B cell (primary cell): Measurements from ENCODE around the gene SWT1. TPM values are rescaled to one million over a fixed set of nuclear protein-coding genes. Genes with fewer than 3 reads are reported as not detected.

Experiments used
- ATAC-seq: fragments of 200-7000 bp; cut with Tn5 transposase; one replicate; pipeline ENCODE4 v1.10.0; 2021; ENCODE audit warnings: low read depth, mild to moderate bottlenecking, moderate number of reproducible peaks, moderate library complexity
- CTCF ChIA-PET: fragments of 350-600 bp; sonication (Branson Sonifier 250); formaldehyde crosslinking; loops from one replicate; lab custom pipeline; 2021; ENCODE audit warnings: antibody characterized with exemption, inconsistent platforms; lab: Charles Lee
- POLR2A ChIA-PET: fragments of 350-600 bp; sonication (Branson Sonifier 250); formaldehyde crosslinking; loops from one replicate; lab custom pipeline; 2021; ENCODE audit warnings: antibody characterized with exemption; lab: Charles Lee
- DNase-seq: peaks from one replicate; pipeline ENCODE4 v3.0.0; 2013
- H2AFZ ChIP-seq: 2 replicates; pipeline ENCODE4 v1.6.1; 2012; ENCODE audit warnings: mild to moderate bottlenecking, low read depth, low read length; ENCODE audit not compliant: insufficient read depth, poor library complexity, severe bottlenecking
- H3K27ac ChIP-seq, 2 donors: 1 replicate in 1 of 2; 2 replicates in 1 of 2; pipeline ENCODE4 v1.5.1; 2012 to 2013; ENCODE audit warnings: low read length in 2 of 2, mild to moderate bottlenecking in 2 of 2, moderate library complexity in 1 of 2
- H3K27me3 ChIP-seq, 4 experiments: fragments of 200-600 bp in 1 of 4; sonication (generic) in 1 of 4; replicated peaks in 1 of 4; 1 replicate in 2 of 4; 2 replicates in 2 of 4; pipeline versions ENCODE4 v1.6.1 to v1.7.0; 2013 to 2016; ENCODE audit warnings: low read length in 3 of 4, mild to moderate bottlenecking in 2 of 4, mixed read lengths in 1 of 4, moderate library complexity in 1 of 4; ENCODE audit not compliant: insufficient read depth in 4 of 4, control insufficient read depth in 3 of 4; ENCODE audit errors: control extremely low read depth in 1 of 4
- H3K36me3 ChIP-seq, 2 experiments: replicated peaks in 1 of 2; 1 replicate in 1 of 2; 2 replicates in 1 of 2; pipeline versions ENCODE4 v1.6.1 to v1.7.1; 2013; ENCODE audit warnings: low read length in 1 of 2; ENCODE audit not compliant: insufficient read depth in 2 of 2, control insufficient read depth in 1 of 2; ENCODE audit errors: control extremely low read depth in 1 of 2, extremely low read depth in 1 of 2
- H3K4me1 ChIP-seq, 2 donors: fragments of 200-600 bp in 1 of 2; sonication (generic) in 1 of 2; 1 replicate in 1 of 2; 2 replicates in 1 of 2; pipeline versions ENCODE4 v1.5.1 to v1.6.1; 2013 to 2017; ENCODE audit warnings: low read length in 2 of 2; ENCODE audit not compliant: control insufficient read depth in 2 of 2, insufficient read depth in 2 of 2
- H3K4me2 ChIP-seq: replicated peaks from 2 replicates; pipeline ENCODE3; 2012; ENCODE audit warnings: mild to moderate bottlenecking, low read depth, low read length; ENCODE audit not compliant: poor library complexity, severe bottlenecking
- H3K4me3 ChIP-seq, 5 experiments: fragments of 200-600 bp in 1 of 5; sonication (generic) in 1 of 5; 1 replicate in 3 of 5; 2 replicates in 2 of 5; pipeline versions ENCODE4 v1.5.1 to v1.7.0; 2011 to 2016; ENCODE audit warnings: low read length in 4 of 5, mild to moderate bottlenecking in 4 of 5, low read depth in 2 of 5, control low read depth in 1 of 5, moderate library complexity in 1 of 5; ENCODE audit not compliant: insufficient read depth in 1 of 5; ENCODE audit errors: control extremely low read depth in 1 of 5, extremely low read depth in 1 of 5
- H3K79me2 ChIP-seq: fragments of 200-600 bp; sonication (generic); one replicate; pipeline ENCODE4 v1.6.0; 2016; ENCODE audit warnings: low read length; ENCODE audit not compliant: control insufficient read depth, insufficient read depth
- H3K9ac ChIP-seq: fragments of 200-600 bp; sonication (generic); 2 replicates; pipeline ENCODE4 v1.6.1; 2017; ENCODE audit warnings: mild to moderate bottlenecking, low read length, moderate library complexity
- H3K9me3 ChIP-seq, 3 donors: one replicate each; pipeline versions ENCODE4 v1.6.1 to v1.7.1; 2013; ENCODE audit warnings: low read length in 2 of 3; ENCODE audit not compliant: control insufficient read depth in 2 of 3, insufficient read depth in 1 of 3; ENCODE audit errors: control extremely low read depth in 1 of 3
- H4K20me1 ChIP-seq: 2 replicates; pipeline ENCODE4 v1.6.0; 2012; ENCODE audit warnings: mild to moderate bottlenecking, low read length; ENCODE audit not compliant: insufficient read depth, control insufficient read depth, poor library complexity, severe bottlenecking
- H3K27ac Mint-ChIP-seq: one replicate; pipeline ENCODE4 v1.8.0; 2021; ENCODE audit warnings: mixed read lengths
- H3K27me3 Mint-ChIP-seq: one replicate; pipeline ENCODE4 v1.8.0; 2021; ENCODE audit warnings: mixed read lengths
- H3K4me1 Mint-ChIP-seq: one replicate; pipeline ENCODE4 v1.8.0; 2021; ENCODE audit warnings: mixed read lengths
- H3K4me3 Mint-ChIP-seq: one replicate; pipeline ENCODE4 v1.8.0; 2021; ENCODE audit warnings: mixed read lengths
- H3K9me3 Mint-ChIP-seq: one replicate; pipeline ENCODE4 v1.8.0; 2022; ENCODE audit warnings: mixed read lengths; ENCODE audit not compliant: insufficient read depth
- CTCF ChIP-seq: fragments of 200-600 bp; IDR thresholded peaks from one replicate; pipeline ENCODE4 v1.8.0; 2022; ENCODE audit warnings: antibody characterized with exemption, mild to moderate bottlenecking
- EZH2 ChIP-seq: IDR thresholded peaks from 2 replicates; pipeline ENCODE4 v1.6.1; 2012; ENCODE audit warnings: borderline replicate concordance, low read depth, mild to moderate bottlenecking, moderate library complexity, low read length; ENCODE audit not compliant: insufficient read depth, poor library complexity, severe bottlenecking
- WGBS: methylation state at CpG from one replicate; pipeline ENCODE4 v1.1.5; 2013; ENCODE audit warnings: missing lambda C conversion rate; ENCODE audit not compliant: insufficient coverage; 5-methylcytosine and 5-hydroxymethylcytosine counted together
- intact Hi-C: fragments of 100-400 bp; cut with micrococcal nuclease; formaldehyde crosslinking; loops from one replicate; pipeline ENCODE4 v1.10.0; 2022
- polyA plus RNA-seq: library from polyadenylated mRNA; depleted of rRNA; stranded (reverse); fragments of >200 nt; gene quantifications from 2 replicates; pipeline ENCODE4 v1.2.3, GENCODE V29; 2012
- total RNA-seq, 2 donors: library from RNA; stranded (reverse); fragments of 120-200 nt in 1 of 2; gene quantifications; 1 replicate in 1 of 2; 2 replicates in 1 of 2; pipeline versions ENCODE4 v1.2.3 to v1.2.4, GENCODE V29; 2013 to 2022

Gene SWT1
- total and polyA plus RNA-seq, 2 donors (not counting 1 experiment from before 2014, with no cell fraction given), result 2.1 to 8.5 TPM

DNA sequence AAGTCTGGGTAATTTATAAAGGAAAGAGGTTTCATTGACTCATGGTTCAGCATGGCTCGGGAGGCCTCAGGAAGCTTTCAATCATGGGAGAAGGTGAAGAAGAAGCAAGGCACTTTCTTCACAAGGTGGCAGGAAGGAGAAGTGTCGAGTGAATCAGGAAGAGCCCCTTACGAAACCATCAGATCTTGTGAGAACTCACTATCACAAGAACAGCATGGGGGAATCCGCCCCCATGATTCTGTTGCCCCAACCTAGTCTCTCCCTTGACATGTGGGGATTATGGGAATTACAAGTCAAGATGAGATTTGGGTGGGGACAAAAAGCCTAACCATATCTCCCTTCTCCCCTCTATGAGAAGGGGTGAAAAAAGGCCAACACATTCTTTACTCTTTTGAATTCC, 171.3 kb downstream of the SWT1 start:
- no peaks in the 10 kb centered on the region for H3K79me2 ChIP-seq
- POLR2A ChIA-PET, result no interaction called here
- TF ChIP-seq EZH2 (no peak), CTCF (no peak)
- DNase-seq (no peak), ATAC-seq (no peak)
- H3K36me3 ChIP-seq, result no peaks in the 10 kb centered on the region
- no peaks in the 10 kb centered on the region for H3K9me3 Mint-ChIP-seq
- CTCF ChIA-PET, result no interaction called here
- no peaks in the 10 kb centered on the region for H3K4me1 ChIP-seq
- H3K27ac Mint-ChIP-seq, result no peak overlapping the region
- H3K27me3 Mint-ChIP-seq, result no peaks in the 10 kb centered on the region
- no peak overlapping the region for H3K27ac ChIP-seq
- no peaks in the 10 kb centered on the region for H3K4me1 Mint-ChIP-seq
- H2AFZ ChIP-seq, result no peak overlapping the region
- H3K4me2 ChIP-seq, result no peak overlapping the region
- H3K9ac ChIP-seq, result no peak overlapping the region
- no peaks in the 10 kb centered on the region for H3K9me3 ChIP-seq
- no peak overlapping the region for H3K4me3 Mint-ChIP-seq
- H3K27me3 ChIP-seq, result no peaks in the 10 kb centered on the region
- no peaks in the 10 kb centered on the region for H4K20me1 ChIP-seq
- intact Hi-C loops, result no loop called here
- H3K4me3 ChIP-seq, result no peak overlapping the region
- no CpG with 5 or more reads among the region's 4 CpGs for WGBS

- Histone ChIP-seq H3K79me2 (no peaks in the 10 kb centered on the region), H3K27me3 (no peaks in the 10 kb centered on the region), H2AFZ (no peak overlapping the region), H3K27ac (no peak overlapping the region), H3K36me3 (no peaks in the 10 kb centered on the region), H3K9ac (no peak overlapping the region), H3K9me3 (no peaks in the 10 kb centered on the region), H4K20me1 (no peaks in the 10 kb centered on the region), H3K4me2 (no peak overlapping the region), H3K4me1 (peaks cover 9 to 10% of the 10 kb centered on the region in 2 donors), H3K4me3 (no peak overlapping the region)
- ChIA-PET CTCF (no interaction called here), POLR2A (no interaction called here)
- 88% methylated on average over 1 of the region's 4 CpGs for WGBS
- intact Hi-C loops, result no loop called here
- TF ChIP-seq EZH2, result no peak
- no peak for TF ChIP-seq CTCF
- no peak for DNase-seq
- H3K4me3 Mint-ChIP-seq, result no peak overlapping the region
- H3K27ac Mint-ChIP-seq, result no peak overlapping the region
- no peak for ATAC-seq
- peaks cover 12% of the 10 kb centered on the region for H3K4me1 Mint-ChIP-seq
- no peaks in the 10 kb centered on the region for H3K9me3 Mint-ChIP-seq
- no peaks in the 10 kb centered on the region for H3K27me3 Mint-ChIP-seq
These were observed 177.2 kb downstream of the SWT1 start for GRCh38 chr1:185334182-185334581.
